Measurements from ENCODE around the gene TOR4A. TPM values are rescaled to one million over a fixed set of nuclear protein-coding genes. Genes with fewer than 3 reads are reported as not detected.

The TOR4A gene
- total RNA-seq, 4 donors from 2014 or later, result 4.7 to 7.4 (median 6.9) TPM

GRCh38 chr9:137306066-137306849 lies 28.7 kb downstream of the TOR4A start:
- Histone ChIP-seq H3K36me3 (no peaks in the 10 kb centered on the region), H3K4me1 (peaks cover 0 to 64% (median 39%) of the 10 kb centered on the region in 3 donors), H3K9me3 (no peaks in the 10 kb centered on the region), H3K27me3 (peaks cover 82% of the 10 kb centered on the region), H3K27ac (peak overlapping the region in 3 of 4 donors; percentile 70 to 82 (median 79)), H3K4me3 (peak overlapping the region in 1 of 2 donors; percentile 39)
- WGBS, 2 donors (ENCODE audit: low coverage in 1 of 2), result no CpG with 5 or more reads among the region's 30 CpGs
- no peak for TF ChIP-seq POLR2AphosphoS5 (IDR thresholded peaks at IDR 0.05)
- TF ChIP-seq POLR2A (IDR thresholded peaks at IDR 0.05), result no peak
- no peak for TF ChIP-seq CTCF (IDR thresholded peaks at IDR 0.05)
- TF ChIP-seq EP300 (IDR thresholded peaks at IDR 0.05), result no peak
- ATAC-seq, result no peak

- ATAC-seq, result no peak
- peak overlapping the region in 1 of 2 donors; percentile 39 for H3K4me3 ChIP-seq
- peaks cover 0 to 59% (median 39%) of the 10 kb centered on the region in 3 donors for H3K4me1 ChIP-seq
- TF ChIP-seq EP300 (IDR thresholded peaks at IDR 0.05) (no peak), CTCF (IDR thresholded peaks at IDR 0.05) (no peak), POLR2AphosphoS5 (IDR thresholded peaks at IDR 0.05) (no peak), POLR2A (IDR thresholded peaks at IDR 0.05) (no peak)
- peak overlapping the region in 3 of 4 donors; percentile 70 to 82 (median 79) for H3K27ac ChIP-seq
- H3K36me3 ChIP-seq, result no peaks in the 10 kb centered on the region
- peaks cover 82% of the 10 kb centered on the region for H3K27me3 ChIP-seq
- WGBS, 2 donors (ENCODE audit: low coverage in 1 of 2), result 60% methylated on average over 1 of the region's 23 CpGs; no CpG with 5 or more reads in 1 of the 2 donors
- no peaks in the 10 kb centered on the region for H3K9me3 ChIP-seq
Measured at GRCh38 chr9:137306850-137307254, 29.3 kb downstream of the TOR4A start.

- H3K4me1 ChIP-seq, result peaks cover 0 to 58% (median 39%) of the 10 kb centered on the region in 3 donors
- no peak for ATAC-seq
Measured at GRCh38 chr9:137307255-137308056, 29.9 kb downstream of the TOR4A start.

GRCh38 chr9:137308057-137308619 lies 30.6 kb downstream of the TOR4A start:
- TF ChIP-seq POLR2AphosphoS5 (IDR thresholded peaks at IDR 0.05), result no peak
- TF ChIP-seq CTCF (IDR thresholded peaks at IDR 0.05), result no peak
- no peak for TF ChIP-seq EP300 (IDR thresholded peaks at IDR 0.05)
- TF ChIP-seq POLR2A (IDR thresholded peaks at IDR 0.05), result no peak
- Histone ChIP-seq H3K9me3 (no peaks in the 10 kb centered on the region), H3K4me1 (peaks cover 0 to 51% (median 36%) of the 10 kb centered on the region in 3 donors), H3K27me3 (peaks cover 76% of the 10 kb centered on the region), H3K27ac (no peak overlapping the region), H3K4me3 (no peak overlapping the region), H3K36me3 (no peaks in the 10 kb centered on the region)
- no peak for ATAC-seq
- 10% methylated on average over 4 of the region's 20 CpGs; no CpG with 5 or more reads in 1 of the 2 donors for WGBS, 2 donors (ENCODE audit: low coverage in 1 of 2)

More at GRCh38 chr9:137307255-137308056, 29.9 kb downstream of the TOR4A start:
- H3K4me3 ChIP-seq, result no peak overlapping the region
- peaks cover 81% of the 10 kb centered on the region for H3K27me3 ChIP-seq
- WGBS, 2 donors (ENCODE audit: low coverage in 1 of 2), result 20 to 23% methylated on average over 1 to 7 of the region's 30 CpGs
- no peaks in the 10 kb centered on the region for H3K36me3 ChIP-seq
- no peak for TF ChIP-seq CTCF (IDR thresholded peaks at IDR 0.05)
- TF ChIP-seq POLR2AphosphoS5 (IDR thresholded peaks at IDR 0.05), result no peak
- no peak for TF ChIP-seq POLR2A (IDR thresholded peaks at IDR 0.05)
- no peak for TF ChIP-seq EP300 (IDR thresholded peaks at IDR 0.05)
- no peaks in the 10 kb centered on the region for H3K9me3 ChIP-seq
- H3K27ac ChIP-seq, result no peak overlapping the region

Measured in gastroesophageal sphincter (tissue), 4 donors.